ENCODE data around the gene GYPE.
A peak's percentile ranks its signal among the peaks of the same experiment; 100 is the strongest.
"Not testable (repeated sequence)": the region's sequence is repeated elsewhere in the genome, so short reads cannot be mapped to it uniquely, and the experiment has no call there.

The GYPE gene

GRCh38 chr4:143905440-143905839, at the start of gene GYPE:
Gene GYPE, minus strand, starts transcription at chr4:143905559. Its CDS starts 52 bp downstream, at chr4:143905507.
- not testable (repeated sequence) for DNase-seq (ENCODE audit: low read depth in 4 of 4, low spot score in 1 of 4)

GRCh38 chr4:143951458-143951972, 46.2 kb upstream of the GYPE start:
- not testable (repeated sequence) for DNase-seq (ENCODE audit: low read depth in 4 of 4, low spot score in 1 of 4)

GRCh38 chr4:143950967-143951366, 45.6 kb upstream of the GYPE start:
- not testable (repeated sequence) for DNase-seq (ENCODE audit: low read depth in 4 of 4, low spot score in 1 of 4)

GRCh38 chr4:143950185-143950584, 44.8 kb upstream of the GYPE start:
- DNase-seq (ENCODE audit: low read depth in 4 of 4, low spot score in 1 of 4) = not testable (repeated sequence)

GRCh38 chr4:143947493-143947892, 42.1 kb upstream of the GYPE start:
- not testable (repeated sequence) for DNase-seq (ENCODE audit: low read depth in 4 of 4, low spot score in 1 of 4)

- DNase-seq (ENCODE audit: low read depth in 4 of 4, low spot score in 1 of 4) = not testable (repeated sequence)
Observed at GRCh38 chr4:143940708-143941107, 35.3 kb upstream of the GYPE start.

GRCh38 chr4:143939528-143939927, 34.2 kb upstream of the GYPE start:
- DNase-seq (ENCODE audit: low read depth in 4 of 4, low spot score in 1 of 4) = no peak

GRCh38 chr4:143938890-143939289, 33.5 kb upstream of the GYPE start:
- not testable (repeated sequence) for DNase-seq (ENCODE audit: low read depth in 4 of 4, low spot score in 1 of 4)

- no peak for DNase-seq (ENCODE audit: low read depth in 4 of 4, low spot score in 1 of 4)
Observed at GRCh38 chr4:143921181-143921580, 15.8 kb upstream of the GYPE start.

GRCh38 chr4:143916485-143916884, 11.1 kb upstream of the GYPE start:
- DNase-seq (ENCODE audit: low read depth in 4 of 4, low spot score in 1 of 4) = not testable (repeated sequence)

- DNase-seq (ENCODE audit: low read depth in 4 of 4, low spot score in 1 of 4) = not testable (repeated sequence)
Observed at GRCh38 chr4:143912478-143912877, 7.1 kb upstream of the GYPE start.

GRCh38 chr4:143911528-143912417, 6.4 kb upstream of the GYPE start:
- DNase-seq (ENCODE audit: low read depth in 4 of 4, low spot score in 1 of 4) = peak in 2 of 4 experiments; percentile 27 to 34

GRCh38 chr4:143910906-143911305, 5.5 kb upstream of the GYPE start:
- DNase-seq (ENCODE audit: low read depth in 4 of 4, low spot score in 1 of 4) = not testable (repeated sequence)

GRCh38 chr4:143907811-143908210, 2.5 kb upstream of the GYPE start:
- peak in 1 of 4 experiments; percentile 7 for DNase-seq (ENCODE audit: low read depth in 4 of 4, low spot score in 1 of 4)

- not testable (repeated sequence) for DNase-seq (ENCODE audit: low read depth in 4 of 4, low spot score in 1 of 4)
Observed at GRCh38 chr4:143904431-143904830, 928 bp downstream of the GYPE start.

GRCh38 chr4:143890323-143890722, 15.0 kb downstream of the GYPE start:
- DNase-seq (ENCODE audit: low read depth in 4 of 4, low spot score in 1 of 4) = not testable (repeated sequence)

- not testable (repeated sequence) for DNase-seq (ENCODE audit: low read depth in 4 of 4, low spot score in 1 of 4)
Observed at GRCh38 chr4:143888189-143888588, 17.2 kb downstream of the GYPE start.

- DNase-seq (ENCODE audit: low read depth in 4 of 4, low spot score in 1 of 4) = not testable (repeated sequence)
Observed at GRCh38 chr4:143884965-143885364, 20.4 kb downstream of the GYPE start.

GRCh38 chr4:143883529-143883928, 21.8 kb downstream of the GYPE start:
- no peak for DNase-seq (ENCODE audit: low read depth in 4 of 4, low spot score in 1 of 4)

GRCh38 chr4:143882892-143883291, 22.5 kb downstream of the GYPE start:
- DNase-seq (ENCODE audit: low read depth in 4 of 4, low spot score in 1 of 4) = no peak

GRCh38 chr4:143879561-143879960, 25.8 kb downstream of the GYPE start:
- not testable (repeated sequence) for DNase-seq (ENCODE audit: low read depth in 4 of 4, low spot score in 1 of 4)

GRCh38 chr4:143875357-143875756, 30.0 kb downstream of the GYPE start:
- not testable (repeated sequence) for DNase-seq (ENCODE audit: low read depth in 4 of 4, low spot score in 1 of 4)

All from stimulated activated CD4-positive, alpha-beta T cell treated with anti-CD3 and anti-CD28 coated beads, Interleukin-1b, Interleukin-23, amount 100 ng/mL, for 24 hours (primary cell).